K562 (cell line): ENCODE measurements around the gene C19orf67. TPM values are rescaled to one million over a fixed set of nuclear protein-coding genes. Genes with fewer than 3 reads are reported as not detected.

Source experiments
- ATAC-seq: fragments of 200-7000 bp; cut with Tn5 transposase; 3 replicates; pipeline ENCODE4 v1.9.1; 2020; ENCODE audit warnings: moderate library complexity
- BruUV-seq: library from RNA; stranded (reverse); fragments of 400-500 nt; replicated peaks from 2 replicates; lab custom pipeline; 2021; lab: Mats Ljungman, UMichigan
- CTCF ChIA-PET: fragments of 300-600 bp; formaldehyde crosslinking; extraction: SDS; loops from one replicate; lab custom pipeline; 2021; ENCODE audit warnings: low intra/inter-chr PET ratio; lab: Yijun Ruan, JAX
- POLR2A ChIA-PET: fragments of 300-600, 350-650 bp; sonication (Branson Sonifier 250); formaldehyde crosslinking; extraction: SDS; loops from one replicate; lab custom pipeline; 2021; ENCODE audit warnings: antibody characterized with exemption, inconsistent platforms; lab: Yijun Ruan, JAX
- DNase-seq, 4 experiments: peaks; one replicate each; pipeline versions ENCODE4 v3.0.0 to v3.0.0-alpha.2; 2011 to 2018; ENCODE audit warnings: low spot score in 3 of 4, mixed read lengths in 3 of 4; ENCODE audit errors: extremely low read depth in 1 of 4
- FAIRE-seq: peaks from 2 replicates; lab custom pipeline; 2011; peaks lifted over from hg19 to GRCh38; lab: Jason Lieb, UNC
- H2AFZ ChIP-seq: 2 replicates; pipeline ENCODE4 v1.6.0; 2011; ENCODE audit warnings: low read depth, low read length, control low read depth, inconsistent platforms
- H3K27ac ChIP-seq: fragments of 200-600 bp; 3 replicates; pipeline ENCODE4 v1.8.0; 2011; ENCODE audit warnings: low read depth, mild to moderate bottlenecking, control low read depth, inconsistent platforms, low read length, moderate library complexity, mixed read lengths; ENCODE audit errors: extremely low read depth
- H3K27me3 ChIP-seq, 2 experiments: fragments of 300-600 bp in 1 of 2; 2 replicates in 1 of 2; 3 replicates in 1 of 2; pipeline versions ENCODE4 v1.6.0 to v1.8.0; 2011; ENCODE audit warnings: inconsistent platforms in 2 of 2, low read length in 2 of 2, mild to moderate bottlenecking in 1 of 2, mixed read lengths in 1 of 2, moderate library complexity in 1 of 2; ENCODE audit not compliant: control insufficient read depth in 2 of 2, insufficient read depth in 2 of 2
- H3K36me3 ChIP-seq: fragments of 300-600 bp; 3 replicates; pipeline ENCODE4 v1.8.0; 2011; ENCODE audit warnings: mild to moderate bottlenecking, low read length, inconsistent platforms; ENCODE audit not compliant: control insufficient read depth, insufficient read depth
- H3K4me1 ChIP-seq, 2 experiments: fragments of 200-600 bp in 1 of 2; replicated peaks in 1 of 2; 2 replicates in 1 of 2; 3 replicates in 1 of 2; pipeline versions ENCODE4 v1.5.1 to v1.8.0; 2011; ENCODE audit warnings: inconsistent platforms in 2 of 2, low read length in 2 of 2, mild to moderate bottlenecking in 1 of 2, mixed read lengths in 1 of 2, moderate library complexity in 1 of 2; ENCODE audit not compliant: control insufficient read depth in 2 of 2, insufficient read depth in 2 of 2
- H3K4me2 ChIP-seq: 2 replicates; pipeline ENCODE4 v1.6.1; 2011; ENCODE audit warnings: low read length, control low read depth, inconsistent platforms, mixed read lengths; ENCODE audit not compliant: insufficient read depth
- H3K4me3 ChIP-seq: fragments of 200-600 bp; sonication (generic), shearing (Covaris generic); 2 replicates; pipeline ENCODE4 v1.5.1; 2016; ENCODE audit warnings: control low read depth, inconsistent platforms
- H3K79me2 ChIP-seq: fragments of 200-600 bp; 3 replicates; pipeline ENCODE4 v1.8.0; 2011; ENCODE audit warnings: low read length, inconsistent platforms; ENCODE audit not compliant: control insufficient read depth, insufficient read depth
- H3K9ac ChIP-seq, 2 experiments: 2 replicates each; pipeline versions ENCODE4 v1.6.0 to v1.6.1; 2011; ENCODE audit warnings: low read depth in 2 of 2, low read length in 2 of 2, control low read depth in 1 of 2, inconsistent platforms in 1 of 2, mild to moderate bottlenecking in 1 of 2, mixed read lengths in 1 of 2; ENCODE audit not compliant: insufficient read depth in 1 of 2
- H3K9me1 ChIP-seq: one replicate; pipeline ENCODE4 v1.6.0; 2011; ENCODE audit warnings: inconsistent platforms, mild to moderate bottlenecking, low read length, moderate library complexity; ENCODE audit not compliant: control insufficient read depth, insufficient read depth
- H3K9me3 ChIP-seq: replicated peaks from 2 replicates; pipeline ENCODE4 v1.5.1; 2011; ENCODE audit warnings: low read depth, low read length, inconsistent platforms; ENCODE audit not compliant: control insufficient read depth, insufficient read depth
- H4K20me1 ChIP-seq: replicated peaks from 2 replicates; pipeline ENCODE4 v1.6.1; 2011; ENCODE audit warnings: low read length, inconsistent platforms, mixed read lengths; ENCODE audit not compliant: control insufficient read depth, insufficient read depth
- ARID1B ChIP-seq: fragments of 450-650 bp; IDR thresholded peaks from 2 replicates; pipeline ENCODE4 v1.6.1; 2016; ENCODE audit warnings: antibody characterized with exemption, mild to moderate bottlenecking, inconsistent platforms
- CEBPG ChIP-seq, 3 experiments: fragments of 200-800 bp in 1 of 3; sonication (Bioruptor generic) in 1 of 3; sonication (generic) in 1 of 3; formaldehyde crosslinking in 1 of 3; IDR thresholded peaks in 2 of 3; conservative IDR thresholded peaks in 1 of 3; 2 replicates each; pipeline versions ENCODE4 v1.6.1 to v1.8.0; 2016 to 2022; ENCODE audit warnings: missing compliant biosample characterization in 2 of 3, missing genetic modification characterization in 2 of 3, mild to moderate bottlenecking in 1 of 3, missing genetic modification reagents in 1 of 3
- RFX7 ChIP-seq: fragments of 250-450 bp; sonication (Bioruptor Pico); IDR thresholded peaks from 2 replicates; pipeline ENCODE4 v1.5.1; 2021; ENCODE audit warnings: mild to moderate bottlenecking
- SIX5 ChIP-seq, 2 experiments: IDR thresholded peaks; 2 replicates each; pipeline ENCODE4 v1.6.1; 2011; ENCODE audit warnings: low read length in 2 of 2, borderline replicate concordance in 1 of 2, low read depth in 1 of 2, mild to moderate bottlenecking in 1 of 2, moderate library complexity in 1 of 2; ENCODE audit not compliant: insufficient read depth in 1 of 2
- SREBF1 ChIP-seq: fragments of 150-350 bp; IDR thresholded peaks from 2 replicates; pipeline ENCODE4 v1.6.1; 2014; ENCODE audit warnings: antibody characterized with exemption, low read depth, low read length, borderline replicate concordance
- WGBS: fragments of 100-300 bp; shearing (Covaris generic); methylation state at CpG from one replicate; pipeline ENCODE4 v1.1.6; 2016; ENCODE audit warnings: low coverage, mixed read lengths; ENCODE audit not compliant: insufficient coverage; ENCODE audit errors: missing lambda C conversion rate; 5-methylcytosine and 5-hydroxymethylcytosine counted together
- in situ Hi-C: fragments of 300-500 bp; cut with MboI; formaldehyde crosslinking; loops from 4 replicates; pipeline ENCODE4 v1.15.0; 2018; ENCODE audit warnings: inconsistent platforms, mixed read lengths
- intact Hi-C: fragments of 100-400 bp; cut with micrococcal nuclease; formaldehyde crosslinking; loops from 2 replicates; pipeline ENCODE4 v1.14.2; 2022
- polyA plus RNA-seq, 8 experiments: library from polyadenylated mRNA; depleted of rRNA in 4 of 8; stranded (reverse) in 5 of 8; unstranded in 3 of 8; fragments of >200 nt; fragmentation: Nextera tagmentation in 2 of 8; fragmentation: Illumina TruSeq in 1 of 8; extraction: Ambion mirVana in 2 of 8; extraction: Trizol in 1 of 8; gene quantifications; 2 replicates each; pipeline versions ENCODE4 v1.2.1 to v1.2.3, GENCODE V29; 2011 to 2014; ENCODE audit warnings: inconsistent platforms in 1 of 8, missing spikeins in 1 of 8
- total RNA-seq, 7 experiments: library from RNA; depleted of rRNA in 6 of 7; stranded (reverse); fragments of >200 nt in 6 of 7; fragmentation: Illumina TruSeq in 2 of 7; extraction: Trizol in 2 of 7; gene quantifications; 2 replicates each; pipeline versions ENCODE4 v1.2.1 to v1.2.3, GENCODE V29; 2011 to 2021; ENCODE audit warnings: low replicate concordance in 1 of 7
- TF ChIP-seq, protein P1 (sequence below), 2 experiments: fragments of 450-650 bp; conservative IDR thresholded peaks; 2 replicates each; pipeline ENCODE4 v1.6.1; 2017; ENCODE audit warnings: mild to moderate bottlenecking in 2 of 2, moderate library complexity in 2 of 2
- TF ChIP-seq, protein P2 (sequence below): fragments of 250-450 bp; sonication (Bioruptor Pico); IDR thresholded peaks from 2 replicates; pipeline ENCODE4 v1.8.0; 2022; ENCODE audit warnings: moderate library complexity, mild to moderate bottlenecking, inconsistent platforms
- TF ChIP-seq, protein P3 (sequence below): sonication (generic); formaldehyde crosslinking; IDR thresholded peaks from 2 replicates; pipeline ENCODE4 v1.8.0; 2023; ENCODE audit warnings: missing genetic modification reagents, mild to moderate bottlenecking, borderline replicate concordance
- TF ChIP-seq, protein P4 (sequence below): fragments of 250-450 bp; sonication (Bioruptor Pico); IDR thresholded peaks from 2 replicates; pipeline ENCODE4 v1.5.0; 2021

C19orf67 gene
- total and polyA plus RNA-seq, 9 of the 15 experiments (the other 6 are each of a cell fraction or from before 2014, with no cell fraction given) = 0.29 to 1.8 (median 0.51) TPM; not detected in 3

DNA sequence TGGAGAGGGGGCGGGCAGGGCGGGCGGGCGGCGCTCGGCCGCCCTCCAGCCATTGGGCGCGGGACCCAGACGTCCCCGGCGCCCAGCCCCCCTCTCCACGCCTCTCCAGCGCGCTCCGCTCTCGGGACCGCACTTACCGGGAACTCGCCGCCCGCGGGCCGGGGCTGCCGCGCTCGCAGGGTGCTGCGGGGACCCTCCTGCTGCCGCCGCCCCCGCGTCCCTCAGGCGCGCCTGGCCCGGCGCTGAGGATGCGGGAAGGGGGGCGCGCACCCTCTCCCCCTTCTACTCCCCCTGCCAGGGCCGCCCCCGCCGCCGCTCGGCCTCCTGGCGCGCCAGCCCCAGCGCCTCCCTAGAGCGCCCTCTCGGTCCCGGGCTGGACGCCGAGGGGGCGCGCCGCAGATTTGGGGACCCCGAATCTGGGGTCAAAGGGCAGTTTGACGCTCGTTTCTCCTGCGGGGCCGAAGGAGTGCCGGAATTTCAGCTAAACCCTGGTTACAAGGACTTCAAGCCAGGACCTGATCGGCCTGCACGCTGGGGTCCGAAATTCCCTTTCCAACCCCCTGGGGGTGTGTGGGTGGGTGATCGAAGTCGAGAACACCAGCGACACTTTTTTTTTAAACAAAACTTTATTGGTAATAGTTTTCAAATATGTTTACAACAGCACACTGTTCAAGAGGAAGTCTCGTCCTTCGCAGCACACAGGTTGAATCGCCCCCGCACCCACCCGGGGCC lies 5.7 kb upstream of the C19orf67 start:
- Histone ChIP-seq H3K9me3 (peaks cover 10% of the 10 kb centered on the region), H3K9me1 (no peaks in the 10 kb centered on the region), H3K4me2 (peak overlapping the region; percentile 96), H2AFZ (peak overlapping the region; percentile 90), H3K27me3 (no peaks in the 10 kb centered on the region), H3K4me1 (peaks cover 7 to 29% of the 10 kb centered on the region in 2 experiments; a peak in 3 of 5 replicates), H3K4me3 (peak overlapping the region; percentile 94), H3K9ac (peak overlapping the region; percentile 87 to 93), H3K79me2 (peaks cover 11% of the 10 kb centered on the region), H4K20me1 (no peaks in the 10 kb centered on the region), H3K36me3 (peaks cover 22% of the 10 kb centered on the region; the same call in 2 of the 3 replicates), H3K27ac (peak overlapping the region; percentile 97)
- under 1% methylated on average over 41 of the region's 72 CpGs for WGBS
- in situ Hi-C loops (no loop called here), intact Hi-C loops (loop anchor here (2.0 kb wide), 1 partner anchor 46 kb away; the partner anchor contains the start of gene ASF1B)
- ATAC-seq (peak; percentile 81), DNase-seq (peak; percentile 61 to 92 (median 84)), FAIRE-seq (peak; percentile 90)
- ChIA-PET CTCF (interaction anchor here (0.6 kb wide), 1 partner anchor 76 kb away, joined by 3 read pairs; no protein-coding TSS in a partner anchor), POLR2A (interaction anchor here (0.6 to 1.9 kb wide), 6 partner anchors 9 to 324 kb away, joined by 3 to 6 read pairs (median 4); partner anchors contain the start of gene IL27RA)
- TSS peak; percentile 86 for BruUV-seq
- TF ChIP-seq CEBPG (CRISPR knock-in tag; IDR thresholded peaks at IDR 0.05) (no peak), CEBPG (tag; conservative IDR thresholded peaks at IDR 0.05 in 1 of 2, IDR thresholded peaks at IDR 0.05 in 1 of 2) (no peak), ARID1B (no peak), RFX7 (CRISPR knock-in tag) (no peak), SIX5 (IDR thresholded peaks at IDR 0.05; ENCODE audit: borderline replicate concordance in 1 of 2, insufficient read depth in 1 of 2, low read depth in 1 of 2, low read length in 2 of 2) (no peak), SREBF1 (no peak)
- TF ChIP-seq, protein P1, sequence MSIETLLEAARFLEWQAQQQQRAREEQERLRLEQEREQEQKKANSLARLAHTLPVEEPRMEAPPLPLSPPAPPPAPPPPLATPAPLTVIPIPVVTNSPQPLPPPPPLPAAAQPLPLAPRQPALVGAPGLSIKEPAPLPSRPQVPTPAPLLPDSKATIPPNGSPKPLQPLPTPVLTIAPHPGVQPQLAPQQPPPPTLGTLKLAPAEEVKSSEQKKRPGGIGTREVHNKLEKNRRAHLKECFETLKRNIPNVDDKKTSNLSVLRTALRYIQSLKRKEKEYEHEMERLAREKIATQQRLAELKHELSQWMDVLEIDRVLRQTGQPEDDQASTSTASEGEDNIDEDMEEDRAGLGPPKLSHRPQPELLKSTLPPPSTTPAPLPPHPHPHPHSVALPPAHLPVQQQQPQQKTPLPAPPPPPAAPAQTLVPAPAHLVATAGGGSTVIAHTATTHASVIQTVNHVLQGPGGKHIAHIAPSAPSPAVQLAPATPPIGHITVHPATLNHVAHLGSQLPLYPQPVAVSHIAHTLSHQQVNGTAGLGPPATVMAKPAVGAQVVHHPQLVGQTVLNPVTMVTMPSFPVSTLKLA (conservative IDR thresholded peaks at IDR 0.05) = peak; percentile 72 to 86; a peak in 3 of 4 replicates
- TF ChIP-seq, protein P2, sequence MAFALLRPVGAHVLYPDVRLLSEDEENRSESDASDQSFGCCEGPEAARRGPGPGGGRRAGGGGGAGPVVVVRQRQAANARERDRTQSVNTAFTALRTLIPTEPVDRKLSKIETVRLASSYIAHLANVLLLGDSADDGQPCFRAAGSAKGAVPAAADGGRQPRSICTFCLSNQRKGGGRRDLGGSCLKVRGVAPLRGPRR (CRISPR knock-in tag) = no peak
- TF ChIP-seq, protein P3, sequence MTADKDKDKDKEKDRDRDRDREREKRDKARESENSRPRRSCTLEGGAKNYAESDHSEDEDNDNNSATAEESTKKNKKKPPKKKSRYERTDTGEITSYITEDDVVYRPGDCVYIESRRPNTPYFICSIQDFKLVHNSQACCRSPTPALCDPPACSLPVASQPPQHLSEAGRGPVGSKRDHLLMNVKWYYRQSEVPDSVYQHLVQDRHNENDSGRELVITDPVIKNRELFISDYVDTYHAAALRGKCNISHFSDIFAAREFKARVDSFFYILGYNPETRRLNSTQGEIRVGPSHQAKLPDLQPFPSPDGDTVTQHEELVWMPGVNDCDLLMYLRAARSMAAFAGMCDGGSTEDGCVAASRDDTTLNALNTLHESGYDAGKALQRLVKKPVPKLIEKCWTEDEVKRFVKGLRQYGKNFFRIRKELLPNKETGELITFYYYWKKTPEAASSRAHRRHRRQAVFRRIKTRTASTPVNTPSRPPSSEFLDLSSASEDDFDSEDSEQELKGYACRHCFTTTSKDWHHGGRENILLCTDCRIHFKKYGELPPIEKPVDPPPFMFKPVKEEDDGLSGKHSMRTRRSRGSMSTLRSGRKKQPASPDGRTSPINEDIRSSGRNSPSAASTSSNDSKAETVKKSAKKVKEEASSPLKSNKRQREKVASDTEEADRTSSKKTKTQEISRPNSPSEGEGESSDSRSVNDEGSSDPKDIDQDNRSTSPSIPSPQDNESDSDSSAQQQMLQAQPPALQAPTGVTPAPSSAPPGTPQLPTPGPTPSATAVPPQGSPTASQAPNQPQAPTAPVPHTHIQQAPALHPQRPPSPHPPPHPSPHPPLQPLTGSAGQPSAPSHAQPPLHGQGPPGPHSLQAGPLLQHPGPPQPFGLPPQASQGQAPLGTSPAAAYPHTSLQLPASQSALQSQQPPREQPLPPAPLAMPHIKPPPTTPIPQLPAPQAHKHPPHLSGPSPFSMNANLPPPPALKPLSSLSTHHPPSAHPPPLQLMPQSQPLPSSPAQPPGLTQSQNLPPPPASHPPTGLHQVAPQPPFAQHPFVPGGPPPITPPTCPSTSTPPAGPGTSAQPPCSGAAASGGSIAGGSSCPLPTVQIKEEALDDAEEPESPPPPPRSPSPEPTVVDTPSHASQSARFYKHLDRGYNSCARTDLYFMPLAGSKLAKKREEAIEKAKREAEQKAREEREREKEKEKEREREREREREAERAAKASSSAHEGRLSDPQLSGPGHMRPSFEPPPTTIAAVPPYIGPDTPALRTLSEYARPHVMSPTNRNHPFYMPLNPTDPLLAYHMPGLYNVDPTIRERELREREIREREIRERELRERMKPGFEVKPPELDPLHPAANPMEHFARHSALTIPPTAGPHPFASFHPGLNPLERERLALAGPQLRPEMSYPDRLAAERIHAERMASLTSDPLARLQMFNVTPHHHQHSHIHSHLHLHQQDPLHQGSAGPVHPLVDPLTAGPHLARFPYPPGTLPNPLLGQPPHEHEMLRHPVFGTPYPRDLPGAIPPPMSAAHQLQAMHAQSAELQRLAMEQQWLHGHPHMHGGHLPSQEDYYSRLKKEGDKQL (CRISPR knock-in tag) = no peak
- TF ChIP-seq, protein P4, sequence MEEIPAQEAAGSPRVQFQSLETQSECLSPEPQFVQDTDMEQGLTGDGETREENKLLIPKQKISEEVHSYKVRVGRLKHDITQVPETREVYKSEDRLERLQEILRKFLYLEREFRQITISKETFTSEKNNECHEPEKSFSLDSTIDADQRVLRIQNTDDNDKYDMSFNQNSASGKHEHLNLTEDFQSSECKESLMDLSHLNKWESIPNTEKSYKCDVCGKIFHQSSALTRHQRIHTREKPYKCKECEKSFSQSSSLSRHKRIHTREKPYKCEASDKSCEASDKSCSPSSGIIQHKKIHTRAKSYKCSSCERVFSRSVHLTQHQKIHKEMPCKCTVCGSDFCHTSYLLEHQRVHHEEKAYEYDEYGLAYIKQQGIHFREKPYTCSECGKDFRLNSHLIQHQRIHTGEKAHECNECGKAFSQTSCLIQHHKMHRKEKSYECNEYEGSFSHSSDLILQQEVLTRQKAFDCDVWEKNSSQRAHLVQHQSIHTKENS (CRISPR knock-in tag) = no peak
